Colonic mucosa (tissue), 4 donors: ENCODE measurements around the gene FAM234B. TPM values are rescaled to one million over a fixed set of nuclear protein-coding genes. Genes with fewer than 3 reads are reported as not detected.
"Not testable (repeated sequence)": the region's sequence is repeated elsewhere in the genome, so short reads cannot be mapped to it uniquely, and the experiment has no call there.

Experiments used
- DNase-seq: peaks from one replicate; pipeline ENCODE4 v3.0.0-alpha.2; 2020
- H3K27ac ChIP-seq: fragments of 200-600 bp; one replicate; pipeline ENCODE4 v1.8.0; 2021
- H3K27me3 ChIP-seq: fragments of 200-600 bp; one replicate; pipeline ENCODE4 v1.8.0; 2021
- H3K36me3 ChIP-seq: fragments of 200-600 bp; one replicate; pipeline ENCODE4 v1.8.0; 2021
- H3K4me1 ChIP-seq: fragments of 200-600 bp; one replicate; pipeline ENCODE4 v1.8.0; 2021; ENCODE audit warnings: mild to moderate bottlenecking
- H3K4me3 ChIP-seq: fragments of 200-600 bp; one replicate; pipeline ENCODE4 v1.8.0; 2021
- H3K9ac ChIP-seq, 2 donors: one replicate each; pipeline ENCODE4 v1.7.0; 2013; ENCODE audit warnings: control low read depth in 2 of 2, low read depth in 2 of 2, low read length in 2 of 2
- H3K9me3 ChIP-seq: fragments of 200-600 bp; one replicate; pipeline ENCODE4 v1.8.0; 2021
- CTCF ChIP-seq: fragments of 200-600 bp; IDR thresholded peaks from one replicate; pipeline ENCODE4 v1.8.0; 2022; ENCODE audit warnings: antibody characterized with exemption, mild to moderate bottlenecking
- intact Hi-C: fragments of 100-400 bp; cut with DNase I; formaldehyde crosslinking; loops from one replicate; pipeline ENCODE4 v1.14.1; 2022
- total RNA-seq, 2 donors: library from RNA; stranded (reverse); fragmentation: NEBNext Ultra II Directional in 1 of 2; extraction: Animal tissue kit (Norgen Biotek cat#: 25700) in 1 of 2; gene quantifications; one replicate each; pipeline ENCODE4 v1.2.1, GENCODE V29; 2021
- donor health status: healthy.
- donor health status: DM: no; HTN: no; CAD: no.
- donor health status: DM: no; HTN: no; CAD: no.

FAM234B gene
- total RNA-seq, 2 donors from 2014 or later = 1.5 to 2.0 TPM

- H3K9me3 ChIP-seq = no peaks in the 10 kb centered on the region
- no peak for DNase-seq
- TF ChIP-seq CTCF = no peak
- no peaks in the 10 kb centered on the region for H3K36me3 ChIP-seq
- H3K9ac ChIP-seq = no peak overlapping the region
- intact Hi-C loops = no loop called here
- no peak overlapping the region for H3K27ac ChIP-seq
- H3K27me3 ChIP-seq = no peaks in the 10 kb centered on the region
- no peak overlapping the region for H3K4me3 ChIP-seq
- no peaks in the 10 kb centered on the region for H3K4me1 ChIP-seq
Measured at GRCh38 chr12:13030541-13031291, 13.5 kb upstream of the FAM234B start.

GRCh38 chr12:13032164-13032563, 12.0 kb upstream of the FAM234B start:
- Histone ChIP-seq H3K9ac (no peak overlapping the region), H3K36me3 (no peaks in the 10 kb centered on the region), H3K9me3 (no peaks in the 10 kb centered on the region), H3K27ac (no peak overlapping the region), H3K4me3 (no peak overlapping the region), H3K27me3 (peaks cover 6% of the 10 kb centered on the region), H3K4me1 (no peaks in the 10 kb centered on the region)
- intact Hi-C loops = no loop called here
- DNase-seq = no peak
- no peak for TF ChIP-seq CTCF

- H3K36me3 ChIP-seq = no peaks in the 10 kb centered on the region
- H3K4me3 ChIP-seq = no peak overlapping the region
- intact Hi-C loops = no loop called here
- peaks cover 6% of the 10 kb centered on the region for H3K27me3 ChIP-seq
- no peak overlapping the region for H3K27ac ChIP-seq
- H3K9me3 ChIP-seq = no peaks in the 10 kb centered on the region
- H3K9ac ChIP-seq = no peak overlapping the region
- no peaks in the 10 kb centered on the region for H3K4me1 ChIP-seq
- no peak for TF ChIP-seq CTCF
- DNase-seq = no peak
Measured at GRCh38 chr12:13033476-13033875, 10.7 kb upstream of the FAM234B start.

GRCh38 chr12:13035335-13035734, 8.8 kb upstream of the FAM234B start:
- intact Hi-C loops = not testable (repeated sequence)

GRCh38 chr12:13036881-13037280, 7.3 kb upstream of the FAM234B start:
- no peak overlapping the region for H3K27ac ChIP-seq
- H3K4me1 ChIP-seq = peaks cover 8% of the 10 kb centered on the region
- no peaks in the 10 kb centered on the region for H3K9me3 ChIP-seq
- intact Hi-C loops = no loop called here
- H3K9ac ChIP-seq = no peak overlapping the region
- H3K36me3 ChIP-seq = no peaks in the 10 kb centered on the region
- peaks cover 6% of the 10 kb centered on the region for H3K27me3 ChIP-seq
- TF ChIP-seq CTCF = no peak
- no peak for DNase-seq
- no peak overlapping the region for H3K4me3 ChIP-seq

More at GRCh38 chr12:13035335-13035734, 8.8 kb upstream of the FAM234B start:
- H3K9ac ChIP-seq, H3K4me1 ChIP-seq, DNase-seq, H3K27ac ChIP-seq, H3K9me3 ChIP-seq, H3K27me3 ChIP-seq, H3K4me3 ChIP-seq, H3K36me3 ChIP-seq: not testable (repeated sequence)

GRCh38 chr12:13038491-13039161, 5.6 kb upstream of the FAM234B start:
- TF ChIP-seq CTCF = no peak
- H3K27ac ChIP-seq = no peak overlapping the region
- intact Hi-C loops = no loop called here

More at GRCh38 chr12:13038491-13039161, 5.6 kb upstream of the FAM234B start:
- Histone ChIP-seq H3K9me3 (no peaks in the 10 kb centered on the region), H3K9ac (no peak overlapping the region), H3K4me3 (no peak overlapping the region), H3K27me3 (peaks cover 15% of the 10 kb centered on the region), H3K36me3 (no peaks in the 10 kb centered on the region), H3K4me1 (peaks cover 8% of the 10 kb centered on the region)
- no peak for DNase-seq
